Osteocyte (in vitro differentiated cells): ENCODE data around the gene PCLAF. TPM values are rescaled to one million over a fixed set of nuclear protein-coding genes. Genes with fewer than 3 reads are reported as not detected.
"Not testable (repeated sequence)": the region's sequence is repeated elsewhere in the genome, so short reads cannot be mapped to it uniquely, and the experiment has no call there.

Experiments
- DNase-seq: peaks from one replicate; pipeline ENCODE4 v3.0.0; 2021; ENCODE audit warnings: mixed read lengths; ENCODE audit not compliant: unreplicated experiment; ENCODE audit errors: extremely low spot score
- H3K27ac Mint-ChIP-seq: one replicate; pipeline ENCODE4 v1.8.0; 2021; ENCODE audit warnings: mild to moderate bottlenecking, mixed read lengths; ENCODE audit not compliant: unreplicated experiment
- H3K27me3 Mint-ChIP-seq: one replicate; pipeline ENCODE4 v1.8.0; 2021; ENCODE audit warnings: mixed read lengths; ENCODE audit not compliant: unreplicated experiment
- H3K36me3 Mint-ChIP-seq: one replicate; pipeline ENCODE4 v1.8.0; 2021; ENCODE audit warnings: mixed read lengths; ENCODE audit not compliant: unreplicated experiment
- H3K4me1 Mint-ChIP-seq: one replicate; pipeline ENCODE4 v1.8.0; 2021; ENCODE audit warnings: mixed read lengths; ENCODE audit not compliant: unreplicated experiment
- H3K4me3 Mint-ChIP-seq: one replicate; pipeline ENCODE4 v1.8.0; 2021; ENCODE audit warnings: mild to moderate bottlenecking, moderate library complexity, mixed read lengths; ENCODE audit not compliant: unreplicated experiment
- H3K9me3 Mint-ChIP-seq: one replicate; pipeline ENCODE4 v1.8.0; 2021; ENCODE audit warnings: mixed read lengths; ENCODE audit not compliant: unreplicated experiment
- CTCF ChIP-seq: fragments of 200-600 bp; sonication (generic); IDR thresholded peaks from 2 replicates; pipeline ENCODE4 v1.5.0; 2021; ENCODE audit warnings: antibody characterized with exemption, mild to moderate bottlenecking, moderate library complexity
- total RNA-seq: library from RNA; stranded (reverse); gene quantifications from 2 replicates; pipeline ENCODE4 v1.2.1, GENCODE V29; 2021

Gene PCLAF
- total RNA-seq, 1 donor from 2014 or later, result 12.1 TPM

GRCh38 chr15:64351265-64351664 lies 30.0 kb downstream of the PCLAF start:
- peaks cover 22% of the 10 kb centered on the region for H3K4me1 Mint-ChIP-seq
- TF ChIP-seq CTCF, result no peak
- H3K27ac Mint-ChIP-seq, result no peak overlapping the region
- no peaks in the 10 kb centered on the region for H3K9me3 Mint-ChIP-seq
- H3K27me3 Mint-ChIP-seq, result no peaks in the 10 kb centered on the region
- H3K4me3 Mint-ChIP-seq, result no peak overlapping the region
- peaks cover 4% of the 10 kb centered on the region for H3K36me3 Mint-ChIP-seq
- no peak for DNase-seq

GRCh38 chr15:64349375-64349774 lies 31.9 kb downstream of the PCLAF start:
- Mint-ChIP-seq H3K4me3 (no peak overlapping the region), H3K27me3 (no peaks in the 10 kb centered on the region), H3K36me3 (peaks cover 4% of the 10 kb centered on the region), H3K4me1 (peaks cover 24% of the 10 kb centered on the region), H3K9me3 (no peaks in the 10 kb centered on the region), H3K27ac (no peak overlapping the region)
- no peak for TF ChIP-seq CTCF
- DNase-seq, result no peak

DNA sequence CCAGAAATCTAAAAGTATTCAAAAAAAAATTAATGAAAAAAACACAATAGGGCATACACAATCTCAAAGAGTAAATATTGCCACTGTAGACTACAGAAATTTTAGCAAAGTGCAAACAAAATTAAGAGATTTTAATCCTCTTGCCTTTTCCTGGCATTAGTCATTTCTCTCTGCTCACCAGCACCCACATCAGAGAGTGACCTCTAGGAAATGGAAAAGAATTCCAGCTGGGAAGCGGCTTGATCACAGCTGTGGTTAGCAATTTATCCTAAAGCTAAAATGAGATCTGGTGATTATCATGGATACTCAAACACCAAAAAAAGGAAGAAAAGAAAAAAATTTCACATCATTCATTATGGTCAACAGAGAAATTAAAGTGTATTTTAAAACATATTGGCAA lies 32.8 kb downstream of the PCLAF start:
- peaks cover 4% of the 10 kb centered on the region for H3K36me3 Mint-ChIP-seq
- TF ChIP-seq CTCF, result no peak
- no peaks in the 10 kb centered on the region for H3K9me3 Mint-ChIP-seq
- no peak for DNase-seq
- no peak overlapping the region for H3K4me3 Mint-ChIP-seq
- peaks cover 29% of the 10 kb centered on the region for H3K4me1 Mint-ChIP-seq
- H3K27ac Mint-ChIP-seq, result no peak overlapping the region
- no peaks in the 10 kb centered on the region for H3K27me3 Mint-ChIP-seq

DNA sequence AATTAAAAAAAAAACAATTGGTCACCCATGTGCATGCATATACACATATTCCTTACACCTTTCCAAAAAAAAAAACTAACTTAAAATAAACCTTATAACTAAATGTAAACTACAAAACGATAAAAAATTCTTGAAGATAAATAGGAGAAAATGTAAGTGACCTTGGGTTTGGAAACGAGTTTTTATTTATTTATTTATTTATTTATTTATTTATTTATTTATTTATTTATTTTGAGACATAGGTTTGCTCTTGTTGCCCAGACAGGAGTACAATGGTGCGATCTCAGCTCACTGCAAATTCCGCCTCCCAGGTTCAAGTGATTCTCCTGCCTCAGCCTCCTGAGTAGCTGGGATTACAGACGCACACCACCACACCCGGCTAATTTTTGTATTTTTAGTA lies 35.0 kb downstream of the PCLAF start:
- H3K4me1 Mint-ChIP-seq, result peaks cover 33% of the 10 kb centered on the region
- H3K27ac Mint-ChIP-seq, result not testable (repeated sequence)

GRCh38 chr15:64344651-64345294 lies 36.5 kb downstream of the PCLAF start:
- Mint-ChIP-seq H3K27ac (no peak overlapping the region), H3K4me1 (peaks cover 29% of the 10 kb centered on the region), H3K4me3 (no peak overlapping the region), H3K27me3 (no peaks in the 10 kb centered on the region), H3K36me3 (peaks cover 7% of the 10 kb centered on the region), H3K9me3 (no peaks in the 10 kb centered on the region)
- no peak for DNase-seq
- TF ChIP-seq CTCF, result no peak

More for the DNA sequence above, 35.0 kb downstream of the PCLAF start:
- H3K27me3 Mint-ChIP-seq, H3K9me3 Mint-ChIP-seq, H3K4me3 Mint-ChIP-seq, H3K36me3 Mint-ChIP-seq, DNase-seq: not testable (repeated sequence)
